DND-41 (cell line): Measurements from ENCODE around the gene FABP3.
A peak's percentile ranks its signal among the peaks of the same experiment; 100 is the strongest.

Experiments
- CTCF ChIP-seq: IDR thresholded peaks from 2 replicates; pipeline ENCODE4 v1.5.1; 2012; ENCODE audit warnings: borderline replicate concordance, low read length, moderate library complexity, mild to moderate bottlenecking; ENCODE audit not compliant: poor library complexity, severe bottlenecking; ENCODE audit errors: extremely low read depth
- EZH2 ChIP-seq: IDR thresholded peaks from 3 replicates; pipeline ENCODE4 v1.6.1; 2012; ENCODE audit warnings: borderline replicate concordance, low read depth, mild to moderate bottlenecking, moderate library complexity, low read length, inconsistent platforms; ENCODE audit not compliant: severe bottlenecking

- peak; percentile 60 for TF ChIP-seq EZH2
- no peak for TF ChIP-seq CTCF
These were observed 40.6 kb upstream of the FABP3 start for GRCh38 chr1:31413405-31414001.
